ENCODE results near the gene CAGE1.

DNA sequence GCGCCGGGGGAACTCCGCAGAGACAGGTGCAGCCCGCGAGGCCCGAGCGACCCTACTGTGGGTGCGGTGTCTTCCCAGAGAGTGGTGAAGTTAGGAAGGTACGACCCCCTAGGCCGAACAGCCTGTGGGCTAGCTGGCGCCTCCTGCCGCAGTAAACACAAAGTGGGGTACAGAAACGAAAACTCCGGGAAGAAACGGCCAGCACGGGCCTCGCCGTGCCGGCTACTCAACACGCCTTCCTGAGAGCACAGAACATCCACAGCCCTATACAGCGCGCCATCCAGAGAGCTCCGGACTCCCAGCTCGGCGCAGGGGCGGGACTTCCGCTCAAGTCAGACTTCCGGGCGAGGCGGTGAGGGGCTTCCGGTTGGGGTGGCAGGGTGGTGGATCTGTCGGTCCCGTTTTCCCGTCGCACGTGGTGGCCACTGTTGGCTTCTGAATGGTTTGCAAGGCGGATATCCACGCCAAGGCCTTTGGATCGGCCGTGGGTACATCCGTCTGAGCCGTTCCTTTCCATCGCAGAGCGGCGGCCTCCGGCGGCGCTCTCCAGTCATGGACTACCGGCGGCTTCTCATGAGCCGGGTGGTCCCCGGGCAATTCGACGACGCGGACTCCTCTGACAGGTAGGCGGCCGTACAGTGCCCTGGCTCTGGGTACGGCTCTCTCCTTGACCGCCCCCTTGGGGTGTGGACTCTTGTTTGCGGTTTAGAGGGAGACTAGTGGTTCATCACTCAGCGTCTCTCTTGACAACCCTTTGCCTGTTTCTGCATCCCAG, at the start of gene CAGE1, which contains the start of gene RIOK1:
- TF ChIP-seq CTCF (IDR thresholded peaks at IDR 0.05; ENCODE audit: low read depth, low read length, poor library complexity, severe bottlenecking) (no peak), EZH2phosphoT487 (IDR thresholded peaks at IDR 0.05; ENCODE audit: borderline replicate concordance, low read length) (no peak)
